GM21367 (cell line): Measurements from ENCODE around the gene SLITRK5.

Experiments used
- ATAC-seq: cut with Tn5 transposase; IDR thresholded peaks from one replicate; pipeline ENCODE4 v1.9.1; 2021; ENCODE audit not compliant: unreplicated experiment

Gene SLITRK5

DNA sequence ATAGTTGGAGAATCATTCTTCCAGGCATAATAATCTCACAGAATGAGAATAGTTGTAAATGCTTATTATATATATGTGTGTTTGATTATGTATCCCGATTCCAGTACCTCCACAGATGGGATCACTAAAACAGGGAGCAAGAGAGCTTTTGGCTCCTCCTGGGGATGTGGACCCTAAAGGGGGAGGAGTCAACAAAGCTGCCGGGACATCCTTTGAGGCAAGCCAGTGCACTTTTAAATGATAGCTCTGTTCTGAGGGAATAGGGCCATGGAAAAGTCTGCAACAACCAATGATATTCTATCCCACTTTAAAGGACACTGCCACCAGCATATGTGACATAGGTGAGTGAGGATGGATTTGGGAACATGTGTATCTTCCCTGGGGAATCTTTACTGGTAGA lies 40.8 kb downstream of the SLITRK5 start:
- ATAC-seq = no peak
